ENCODE data around the gene ZNF782.
"Not testable (repeated sequence)": the region's sequence is repeated elsewhere in the genome, so short reads cannot be mapped to it uniquely, and the experiment has no call there.

The ZNF782 gene

GRCh38 chr9:96854651-96855273, 448 bp upstream of the ZNF782 start:
- DNase-seq (ENCODE audit: low read depth): no peak

- no peak for DNase-seq (ENCODE audit: low read depth)
Measured at GRCh38 chr9:96852676-96853075, 1.6 kb downstream of the ZNF782 start.

GRCh38 chr9:96844040-96844439, 10.3 kb downstream of the ZNF782 start:
- DNase-seq (ENCODE audit: low read depth): no peak

GRCh38 chr9:96818533-96818932, 35.8 kb downstream of the ZNF782 start:
- DNase-seq (ENCODE audit: low read depth): no peak

- no peak for DNase-seq (ENCODE audit: low read depth)
Measured at GRCh38 chr9:96817973-96818372, 36.3 kb downstream of the ZNF782 start.

- no peak for DNase-seq (ENCODE audit: low read depth)
Measured at GRCh38 chr9:96813607-96814006, 40.7 kb downstream of the ZNF782 start.

GRCh38 chr9:96798959-96799358, 55.4 kb downstream of the ZNF782 start:
- not testable (repeated sequence) for DNase-seq (ENCODE audit: low read depth)

- no peak for DNase-seq (ENCODE audit: low read depth)
Measured at GRCh38 chr9:96784021-96784420, 70.3 kb downstream of the ZNF782 start.

- DNase-seq (ENCODE audit: low read depth): no peak
Measured at GRCh38 chr9:96782235-96782634, 72.1 kb downstream of the ZNF782 start.

GRCh38 chr9:96781552-96781951, 72.8 kb downstream of the ZNF782 start:
- no peak for DNase-seq (ENCODE audit: low read depth)

- DNase-seq (ENCODE audit: low read depth): no peak
Measured at GRCh38 chr9:96779089-96779488, 75.2 kb downstream of the ZNF782 start.

- peak; percentile 3 for DNase-seq (ENCODE audit: low read depth)
Measured at GRCh38 chr9:96777426-96777864, 76.9 kb downstream of the ZNF782 start.

GRCh38 chr9:96771124-96771523, 83.2 kb downstream of the ZNF782 start:
- DNase-seq (ENCODE audit: low read depth): no peak

GRCh38 chr9:96769989-96770388, 84.3 kb downstream of the ZNF782 start:
- DNase-seq (ENCODE audit: low read depth): no peak
